ENCODE results near the gene PDZD2. TPM values are rescaled to one million over a fixed set of nuclear protein-coding genes. Genes with fewer than 3 reads are reported as not detected.

Gene PDZD2
- polyA plus RNA-seq, 4 donors, result 1.4 to 3.9 (median 3.7) TPM; not detected in 1

- peaks cover 0 to 2% of the 10 kb centered on the region in 2 donors for H3K9me3 ChIP-seq (ENCODE audit: control insufficient read depth in 2 of 2, insufficient read depth in 1 of 2, low read depth in 1 of 2, low read length in 1 of 2)
- DNase-seq, result no peak
- FAIRE-seq, result no peak
- H3K4me3 ChIP-seq (ENCODE audit: low read depth in 1 of 3, low read length in 3 of 3), result no peak overlapping the region
- WGBS, 3 donors, result 75 to 86% (median 85%) methylated on average over 4 of the region's 4 CpGs
- H3K27me3 ChIP-seq (ENCODE audit: control insufficient read depth in 3 of 3, insufficient read depth in 3 of 3, low read length in 3 of 3), result no peaks in the 10 kb centered on the region
- H3K27ac ChIP-seq (ENCODE audit: low read depth in 1 of 3, low read length in 2 of 3), result no peak overlapping the region
- H3K4me1 ChIP-seq (ENCODE audit: control insufficient read depth in 3 of 3, insufficient read depth in 2 of 3, low read depth in 1 of 3, low read length in 2 of 3), result no peaks in the 10 kb centered on the region
- no peaks in the 10 kb centered on the region for H3K36me3 ChIP-seq (ENCODE audit: control insufficient read depth in 3 of 3, insufficient read depth in 2 of 3, low read depth in 1 of 3, low read length in 3 of 3)
Measured at GRCh38 chr5:31941151-31941755, 302.3 kb downstream of the PDZD2 start.

GRCh38 chr5:31942546-31942945, 303.6 kb downstream of the PDZD2 start:
- no peaks in the 10 kb centered on the region for H3K36me3 ChIP-seq (ENCODE audit: control insufficient read depth in 3 of 3, insufficient read depth in 2 of 3, low read depth in 1 of 3, low read length in 3 of 3)
- 83 to 87% (median 85%) methylated on average over 11 of the region's 11 CpGs for WGBS, 3 donors
- no peak overlapping the region for H3K27ac ChIP-seq (ENCODE audit: low read depth in 1 of 3, low read length in 2 of 3)
- no peak for FAIRE-seq
- H3K27me3 ChIP-seq (ENCODE audit: control insufficient read depth in 3 of 3, insufficient read depth in 3 of 3, low read length in 3 of 3), result no peaks in the 10 kb centered on the region
- no peak overlapping the region for H3K4me3 ChIP-seq (ENCODE audit: low read depth in 1 of 3, low read length in 3 of 3)
- H3K4me1 ChIP-seq (ENCODE audit: control insufficient read depth in 3 of 3, insufficient read depth in 2 of 3, low read depth in 1 of 3, low read length in 2 of 3), result no peaks in the 10 kb centered on the region
- peaks cover 0 to 2% of the 10 kb centered on the region in 2 donors for H3K9me3 ChIP-seq (ENCODE audit: control insufficient read depth in 2 of 2, insufficient read depth in 1 of 2, low read depth in 1 of 2, low read length in 1 of 2)
- no peak for DNase-seq

- Histone ChIP-seq H3K27ac (ENCODE audit: low read depth in 1 of 3, low read length in 2 of 3) (no peak overlapping the region), H3K9me3 (ENCODE audit: control insufficient read depth in 2 of 2, insufficient read depth in 1 of 2, low read depth in 1 of 2, low read length in 1 of 2) (peaks cover 0 to 2% of the 10 kb centered on the region in 2 donors), H3K36me3 (ENCODE audit: control insufficient read depth in 3 of 3, insufficient read depth in 2 of 3, low read depth in 1 of 3, low read length in 3 of 3) (no peaks in the 10 kb centered on the region), H3K4me1 (ENCODE audit: control insufficient read depth in 3 of 3, insufficient read depth in 2 of 3, low read depth in 1 of 3, low read length in 2 of 3) (no peaks in the 10 kb centered on the region), H3K4me3 (ENCODE audit: low read depth in 1 of 3, low read length in 3 of 3) (no peak overlapping the region), H3K27me3 (ENCODE audit: control insufficient read depth in 3 of 3, insufficient read depth in 3 of 3, low read length in 3 of 3) (no peaks in the 10 kb centered on the region)
- DNase-seq (peak; percentile 14 to 23), FAIRE-seq (no peak)
- WGBS, 3 donors, result 32 to 73% (median 50%) methylated on average over 13 of the region's 13 CpGs
Measured at GRCh38 chr5:31944684-31945445, 305.9 kb downstream of the PDZD2 start.

- H3K4me3 ChIP-seq (ENCODE audit: low read depth in 1 of 3, low read length in 3 of 3), result no peak overlapping the region
- DNase-seq (no peak), FAIRE-seq (no peak)
- no peaks in the 10 kb centered on the region for H3K27me3 ChIP-seq (ENCODE audit: control insufficient read depth in 3 of 3, insufficient read depth in 3 of 3, low read length in 3 of 3)
- WGBS, 3 donors, result 11 to 70% (median 32%) methylated on average over 5 of the region's 5 CpGs
- H3K36me3 ChIP-seq (ENCODE audit: control insufficient read depth in 3 of 3, insufficient read depth in 2 of 3, low read depth in 1 of 3, low read length in 3 of 3), result no peaks in the 10 kb centered on the region
- H3K4me1 ChIP-seq (ENCODE audit: control insufficient read depth in 3 of 3, insufficient read depth in 2 of 3, low read depth in 1 of 3, low read length in 2 of 3), result no peaks in the 10 kb centered on the region
- H3K27ac ChIP-seq (ENCODE audit: low read depth in 1 of 3, low read length in 2 of 3), result no peak overlapping the region
- H3K9me3 ChIP-seq (ENCODE audit: control insufficient read depth in 2 of 2, insufficient read depth in 1 of 2, low read depth in 1 of 2, low read length in 1 of 2), result peaks cover 0 to 3% of the 10 kb centered on the region in 2 donors
Measured at GRCh38 chr5:31948006-31948405, 309.1 kb downstream of the PDZD2 start.

- H3K4me1 ChIP-seq (ENCODE audit: control insufficient read depth in 3 of 3, insufficient read depth in 2 of 3, low read depth in 1 of 3, low read length in 2 of 3), result no peaks in the 10 kb centered on the region
- FAIRE-seq (no peak), DNase-seq (no peak)
- H3K27ac ChIP-seq (ENCODE audit: low read depth in 1 of 3, low read length in 2 of 3), result no peak overlapping the region
- peaks cover 0 to 3% of the 10 kb centered on the region in 2 donors for H3K9me3 ChIP-seq (ENCODE audit: control insufficient read depth in 2 of 2, insufficient read depth in 1 of 2, low read depth in 1 of 2, low read length in 1 of 2)
- H3K4me3 ChIP-seq (ENCODE audit: low read depth in 1 of 3, low read length in 3 of 3), result no peak overlapping the region
- H3K27me3 ChIP-seq (ENCODE audit: control insufficient read depth in 3 of 3, insufficient read depth in 3 of 3, low read length in 3 of 3), result no peaks in the 10 kb centered on the region
- no peaks in the 10 kb centered on the region for H3K36me3 ChIP-seq (ENCODE audit: control insufficient read depth in 3 of 3, insufficient read depth in 2 of 3, low read depth in 1 of 3, low read length in 3 of 3)
Measured at GRCh38 chr5:31952067-31952466, 313.1 kb downstream of the PDZD2 start.

GRCh38 chr5:31954091-31954490, 315.2 kb downstream of the PDZD2 start:
- Histone ChIP-seq H3K27me3 (ENCODE audit: control insufficient read depth in 3 of 3, insufficient read depth in 3 of 3, low read length in 3 of 3) (no peaks in the 10 kb centered on the region), H3K4me1 (ENCODE audit: control insufficient read depth in 3 of 3, insufficient read depth in 2 of 3, low read depth in 1 of 3, low read length in 2 of 3) (no peaks in the 10 kb centered on the region), H3K4me3 (ENCODE audit: low read depth in 1 of 3, low read length in 3 of 3) (no peak overlapping the region), H3K36me3 (ENCODE audit: control insufficient read depth in 3 of 3, insufficient read depth in 2 of 3, low read depth in 1 of 3, low read length in 3 of 3) (no peaks in the 10 kb centered on the region), H3K9me3 (ENCODE audit: control insufficient read depth in 2 of 2, insufficient read depth in 1 of 2, low read depth in 1 of 2, low read length in 1 of 2) (peaks cover 0 to 3% of the 10 kb centered on the region in 2 donors), H3K27ac (ENCODE audit: low read depth in 1 of 3, low read length in 2 of 3) (no peak overlapping the region)
- FAIRE-seq, result no peak
- DNase-seq, result no peak
- 80 to 92% (median 88%) methylated on average over 3 of the region's 3 CpGs for WGBS, 3 donors

- no peaks in the 10 kb centered on the region for H3K27me3 ChIP-seq (ENCODE audit: control insufficient read depth in 3 of 3, insufficient read depth in 3 of 3, low read length in 3 of 3)
- no peak overlapping the region for H3K27ac ChIP-seq (ENCODE audit: low read depth in 1 of 3, low read length in 2 of 3)
- H3K4me3 ChIP-seq (ENCODE audit: low read depth in 1 of 3, low read length in 3 of 3), result no peak overlapping the region
- no peaks in the 10 kb centered on the region for H3K9me3 ChIP-seq (ENCODE audit: control insufficient read depth in 2 of 2, insufficient read depth in 1 of 2, low read depth in 1 of 2, low read length in 1 of 2)
- no peak for FAIRE-seq
- no peaks in the 10 kb centered on the region for H3K36me3 ChIP-seq (ENCODE audit: control insufficient read depth in 3 of 3, insufficient read depth in 2 of 3, low read depth in 1 of 3, low read length in 3 of 3)
- no peaks in the 10 kb centered on the region for H3K4me1 ChIP-seq (ENCODE audit: control insufficient read depth in 3 of 3, insufficient read depth in 2 of 3, low read depth in 1 of 3, low read length in 2 of 3)
- DNase-seq, result no peak
- WGBS, 3 donors, result 84 to 87% (median 84%) methylated on average over 9 of the region's 9 CpGs
Measured at GRCh38 chr5:31957151-31957550, 318.2 kb downstream of the PDZD2 start.

- 52 to 64% (median 61%) methylated on average over 6 of the region's 6 CpGs for whole genome bisulfite sequencing, 3 donors
- Histone ChIP-seq H3K4me1 (ENCODE audit: control insufficient read depth in 3 of 3, insufficient read depth in 2 of 3, low read depth in 1 of 3, low read length in 2 of 3) (no peaks in the 10 kb centered on the region), H3K27ac (ENCODE audit: low read depth in 1 of 3, low read length in 2 of 3) (peak overlapping the region in 1 of 3 donors; percentile 12), H3K4me3 (ENCODE audit: low read depth in 1 of 3, low read length in 3 of 3) (no peak overlapping the region), H3K9me3 (ENCODE audit: control insufficient read depth in 2 of 2, insufficient read depth in 1 of 2, low read depth in 1 of 2, low read length in 1 of 2) (no peaks in the 10 kb centered on the region), H3K27me3 (ENCODE audit: control insufficient read depth in 3 of 3, insufficient read depth in 3 of 3, low read length in 3 of 3) (no peaks in the 10 kb centered on the region), H3K36me3 (ENCODE audit: control insufficient read depth in 3 of 3, insufficient read depth in 2 of 3, low read depth in 1 of 3, low read length in 3 of 3) (no peaks in the 10 kb centered on the region)
- no peak for DNase-seq
- no peak for FAIRE-seq
Measured at GRCh38 chr5:31962351-31962751, 323.4 kb downstream of the PDZD2 start.
